Fibroblast of lung (primary cell): ENCODE measurements around the gene RPP30. TPM values are rescaled to one million over a fixed set of nuclear protein-coding genes. Genes with fewer than 3 reads are reported as not detected.

ENCODE experiments used
- DNase-seq, 2 donors: peaks; one replicate each; pipeline versions ENCODE4 v3.0.0 to v3.0.0-alpha.2; 2010; ENCODE audit warnings: low read depth in 2 of 2
- H2AFZ ChIP-seq: 2 replicates; pipeline ENCODE4 v1.5.1; 2012; ENCODE audit warnings: low read length, control low read depth, inconsistent platforms
- H3K27ac ChIP-seq: 2 replicates; pipeline ENCODE4 v1.5.1; 2011; ENCODE audit warnings: low read length, control low read depth; ENCODE audit not compliant: insufficient read depth
- H3K27me3 ChIP-seq: 2 replicates; pipeline ENCODE4 v1.5.1; 2011; ENCODE audit warnings: mild to moderate bottlenecking, low read length; ENCODE audit not compliant: control insufficient read depth, insufficient read depth
- H3K36me3 ChIP-seq: 2 replicates; pipeline ENCODE4 v1.5.1; 2011; ENCODE audit warnings: low read length; ENCODE audit not compliant: control insufficient read depth, insufficient read depth
- H3K4me1 ChIP-seq: 2 replicates; pipeline ENCODE4 v1.5.1; 2011; ENCODE audit warnings: low read length; ENCODE audit not compliant: control insufficient read depth, insufficient read depth; ENCODE audit errors: extremely low read depth
- H3K4me2 ChIP-seq: 2 replicates; pipeline ENCODE4 v1.5.1; 2011; ENCODE audit warnings: low read length, control low read depth; ENCODE audit not compliant: insufficient read depth; ENCODE audit errors: extremely low read depth
- H3K4me3 ChIP-seq, 4 experiments: fragments of 200-600 bp in 1 of 4; sonication (generic) in 1 of 4; replicated peaks in 1 of 4; 2 replicates each; pipeline ENCODE4 v1.5.1; 2011 to 2016; ENCODE audit warnings: low read length in 4 of 4, low read depth in 3 of 4, mild to moderate bottlenecking in 3 of 4, control low read depth in 2 of 4, inconsistent platforms in 1 of 4, mixed read lengths in 1 of 4; ENCODE audit not compliant: insufficient read depth in 1 of 4; ENCODE audit errors: control extremely low read depth in 1 of 4
- H3K79me2 ChIP-seq: 2 replicates; pipeline ENCODE4 v1.5.1; 2012; ENCODE audit warnings: mild to moderate bottlenecking, low read length, inconsistent platforms; ENCODE audit not compliant: control insufficient read depth, insufficient read depth
- H3K9ac ChIP-seq: 2 replicates; pipeline ENCODE4 v1.5.1; 2011; ENCODE audit warnings: mild to moderate bottlenecking, low read length, control low read depth; ENCODE audit not compliant: insufficient read depth
- H3K9me3 ChIP-seq: 2 replicates; pipeline ENCODE4 v1.5.1; 2012; ENCODE audit warnings: low read depth, low read length; ENCODE audit not compliant: control insufficient read depth, insufficient read depth
- H4K20me1 ChIP-seq: 2 replicates; pipeline ENCODE4 v1.5.1; 2011; ENCODE audit warnings: low read length; ENCODE audit not compliant: control insufficient read depth, insufficient read depth; ENCODE audit errors: extremely low read depth
- CTCF ChIP-seq, 2 donors: IDR thresholded peaks in 1 of 2; conservative IDR thresholded peaks in 1 of 2; 1 replicate in 1 of 2; 2 replicates in 1 of 2; pipeline ENCODE4 v1.5.1; 2011 to 2012; ENCODE audit warnings: low read length in 2 of 2, control low read depth in 1 of 2, inconsistent platforms in 1 of 2, low read depth in 1 of 2, mild to moderate bottlenecking in 1 of 2
- EZH2 ChIP-seq: IDR thresholded peaks from 2 replicates; pipeline ENCODE4 v1.5.1; 2012; ENCODE audit warnings: low read length, control low read depth, mild to moderate bottlenecking; ENCODE audit errors: missing control alignments
- polyA plus RNA-seq, 2 donors: library from polyadenylated mRNA; depleted of rRNA in 1 of 2; stranded (reverse) in 1 of 2; unstranded in 1 of 2; fragments of >200 nt; gene quantifications; 2 replicates each; pipeline ENCODE4 v1.2.1, GENCODE V29; 2011 to 2012; ENCODE audit warnings: missing spikeins in 1 of 2
- total RNA-seq: library from RNA; depleted of rRNA; stranded (reverse); fragments of >200 nt; gene quantifications from 2 replicates; pipeline ENCODE4 v1.2.1, GENCODE V29; 2014

The RPP30 gene
- total and polyA plus RNA-seq, 2 donors (not counting 1 experiment from before 2014, with no cell fraction given): 32.2 to 38.6 TPM

- H3K27ac ChIP-seq: no peak overlapping the region
- DNase-seq: no peak
- H3K4me1 ChIP-seq: no peaks in the 10 kb centered on the region
- TF ChIP-seq EZH2 (no peak), CTCF (conservative IDR thresholded peaks at IDR 0.05 in 1 of 2, IDR thresholded peaks at IDR 0.05 in 1 of 2; ENCODE audit: low read depth in 1 of 2, low read length in 2 of 2) (no peak)
- no peak overlapping the region for H3K4me3 ChIP-seq
- no peak overlapping the region for H3K4me2 ChIP-seq
- H2AFZ ChIP-seq: no peak overlapping the region
- no peaks in the 10 kb centered on the region for H3K79me2 ChIP-seq
- H3K9me3 ChIP-seq: no peaks in the 10 kb centered on the region
- no peaks in the 10 kb centered on the region for H4K20me1 ChIP-seq
- H3K27me3 ChIP-seq: no peaks in the 10 kb centered on the region
- no peaks in the 10 kb centered on the region for H3K36me3 ChIP-seq
- H3K9ac ChIP-seq: no peak overlapping the region
Measured at GRCh38 chr10:90915766-90916075, 43.9 kb downstream of the RPP30 start.

GRCh38 chr10:90916392-90917237, 44.8 kb downstream of the RPP30 start:
- Histone ChIP-seq H3K27me3 (no peaks in the 10 kb centered on the region), H3K27ac (no peak overlapping the region), H3K36me3 (no peaks in the 10 kb centered on the region), H3K4me2 (no peak overlapping the region), H2AFZ (no peak overlapping the region), H3K79me2 (no peaks in the 10 kb centered on the region), H3K9ac (no peak overlapping the region), H3K9me3 (no peaks in the 10 kb centered on the region), H4K20me1 (no peaks in the 10 kb centered on the region), H3K4me3 (no peak overlapping the region), H3K4me1 (peaks cover 6% of the 10 kb centered on the region)
- no peak for TF ChIP-seq CTCF (conservative IDR thresholded peaks at IDR 0.05 in 1 of 2, IDR thresholded peaks at IDR 0.05 in 1 of 2; ENCODE audit: low read depth in 1 of 2, low read length in 2 of 2)
- TF ChIP-seq EZH2: no peak
- DNase-seq: no peak

GRCh38 chr10:90917238-90917967, 45.6 kb downstream of the RPP30 start:
- H3K4me2 ChIP-seq: no peak overlapping the region
- H2AFZ ChIP-seq: no peak overlapping the region
- no peaks in the 10 kb centered on the region for H3K36me3 ChIP-seq
- no peak overlapping the region for H3K9ac ChIP-seq
- TF ChIP-seq CTCF (conservative IDR thresholded peaks at IDR 0.05 in 1 of 2, IDR thresholded peaks at IDR 0.05 in 1 of 2; ENCODE audit: low read depth in 1 of 2, low read length in 2 of 2) (no peak), EZH2 (no peak)
- DNase-seq: peak in 1 of 2 donors; percentile 9
- no peak overlapping the region for H3K27ac ChIP-seq
- peaks cover 6% of the 10 kb centered on the region for H3K4me1 ChIP-seq
- no peaks in the 10 kb centered on the region for H3K79me2 ChIP-seq
- H3K9me3 ChIP-seq: no peaks in the 10 kb centered on the region
- no peaks in the 10 kb centered on the region for H4K20me1 ChIP-seq
- H3K4me3 ChIP-seq: no peak overlapping the region
- H3K27me3 ChIP-seq: no peaks in the 10 kb centered on the region
